ENCODE results near the gene PHC2.
A peak's percentile ranks its signal among the peaks of the same experiment; 100 is the strongest.

PHC2 gene

GRCh38 chr1:33446590-33446989, 15.7 kb upstream of the PHC2 start:
- DNase-seq (ENCODE audit: low spot score), result no peak

- no peak for DNase-seq (ENCODE audit: low spot score)
Measured at GRCh38 chr1:33445108-33445507, 14.2 kb upstream of the PHC2 start.

- no peak for DNase-seq (ENCODE audit: low spot score)
Measured at GRCh38 chr1:33443705-33444180, 12.8 kb upstream of the PHC2 start.

- DNase-seq (ENCODE audit: low spot score), result no peak
Measured at GRCh38 chr1:33443080-33443704, 12.3 kb upstream of the PHC2 start.

GRCh38 chr1:33442141-33442540, 11.2 kb upstream of the PHC2 start:
- no peak for DNase-seq (ENCODE audit: low spot score)

- no peak for DNase-seq (ENCODE audit: low spot score)
Measured at GRCh38 chr1:33441088-33441745, 10.3 kb upstream of the PHC2 start.

- no peak for DNase-seq (ENCODE audit: low spot score)
Measured at GRCh38 chr1:33439662-33440061, 8.8 kb upstream of the PHC2 start.

- no peak for DNase-seq (ENCODE audit: low spot score)
Measured at GRCh38 chr1:33438364-33439160, 7.7 kb upstream of the PHC2 start.

GRCh38 chr1:33436557-33437285, 5.8 kb upstream of the PHC2 start:
- no peak for DNase-seq (ENCODE audit: low spot score)

GRCh38 chr1:33435096-33435820, 4.4 kb upstream of the PHC2 start:
- DNase-seq (ENCODE audit: low spot score), result no peak

GRCh38 chr1:33434363-33434750, 3.5 kb upstream of the PHC2 start:
- DNase-seq (ENCODE audit: low spot score), result no peak

GRCh38 chr1:33433509-33434362, 2.8 kb upstream of the PHC2 start:
- DNase-seq (ENCODE audit: low spot score), result peak; percentile 13

GRCh38 chr1:33429856-33430691, 821 bp downstream of the PHC2 start:
- no peak for DNase-seq (ENCODE audit: low spot score)

- no peak for DNase-seq (ENCODE audit: low spot score)
Measured at GRCh38 chr1:33429332-33429731, 1.6 kb downstream of the PHC2 start.

- DNase-seq (ENCODE audit: low spot score), result no peak
Measured at GRCh38 chr1:33428661-33429060, 2.2 kb downstream of the PHC2 start.

GRCh38 chr1:33426916-33427315, 4.0 kb downstream of the PHC2 start:
- no peak for DNase-seq (ENCODE audit: low spot score)

GRCh38 chr1:33425900-33426299, 5.0 kb downstream of the PHC2 start:
- no peak for DNase-seq (ENCODE audit: low spot score)

- no peak for DNase-seq (ENCODE audit: low spot score)
Measured at GRCh38 chr1:33424610-33425009, 6.3 kb downstream of the PHC2 start.

GRCh38 chr1:33424205-33424604, 6.7 kb downstream of the PHC2 start:
- no peak for DNase-seq (ENCODE audit: low spot score)
